ENCODE measurements around the gene DAZAP2. TPM values are rescaled to one million over a fixed set of nuclear protein-coding genes. Genes with fewer than 3 reads are reported as not detected.

Gene DAZAP2, protein sequence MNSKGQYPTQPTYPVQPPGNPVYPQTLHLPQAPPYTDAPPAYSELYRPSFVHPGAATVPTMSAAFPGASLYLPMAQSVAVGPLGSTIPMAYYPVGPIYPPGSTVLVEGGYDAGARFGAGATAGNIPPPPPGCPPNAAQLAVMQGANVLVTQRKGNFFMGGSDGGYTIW
- 1,000 to 10,000 TPM; 1,454 to 3,149 (median 1,632) TPM for polyA plus RNA-seq (ENCODE audit: low read depth in 6 of 6)

DNA sequence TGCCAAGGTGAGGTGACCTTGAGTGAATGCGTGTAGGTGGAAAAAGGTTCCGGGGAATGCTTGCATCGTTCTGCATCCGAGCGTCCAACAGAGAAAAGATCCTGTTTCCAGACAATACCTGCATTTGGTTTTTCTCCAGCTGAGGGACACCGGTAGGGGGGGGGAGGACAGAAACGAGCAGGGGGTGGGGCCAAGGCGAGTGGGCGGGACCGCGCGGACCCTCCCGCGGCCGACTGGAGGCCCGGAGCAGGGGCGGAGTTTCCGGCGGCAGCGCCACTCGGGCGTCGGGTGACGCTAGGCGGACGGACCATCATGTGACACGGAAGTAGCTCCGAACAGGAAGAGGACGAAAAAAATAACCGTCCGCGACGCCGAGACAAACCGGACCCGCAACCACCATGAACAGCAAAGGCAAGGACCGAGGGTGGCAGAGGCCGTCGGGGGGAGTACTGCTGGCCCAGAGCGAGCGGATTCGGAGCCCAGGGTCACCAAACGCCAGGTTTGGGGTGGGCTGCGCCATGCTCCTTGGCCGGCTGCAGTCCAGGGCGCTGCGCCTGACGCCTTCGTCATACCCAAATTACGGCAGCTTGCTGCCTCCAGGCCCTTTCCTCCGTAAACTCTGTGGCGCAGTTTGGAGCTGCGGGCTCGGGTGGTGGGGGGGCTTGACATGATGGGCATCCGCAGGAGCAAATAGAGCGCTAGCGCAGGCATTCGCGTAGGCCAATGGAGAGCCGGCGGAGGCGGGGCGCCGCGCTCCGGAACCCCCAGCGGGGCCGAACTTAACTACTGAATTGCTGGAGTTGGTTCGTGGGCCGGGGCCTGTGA is at the start of gene DAZAP2:
Gene DAZAP2 (plus strand): TSS at position 317 of the 825 bp plus-strand sequence. CDS start 82 bp downstream, at position 399.
- Mint-ChIP-seq H3K9me3 (no peaks in the 10 kb centered on the region), H3K36me3 (peaks cover 11 to 15% of the 10 kb centered on the region in 2 donors), H3K27ac (peak within 1 kb of the TSS; percentile 100), H3K27me3 (no peaks in the 10 kb centered on the region), H3K4me3 (peak within 1 kb of the TSS; percentile 97 to 100 (median 98)), H3K4me1 (peaks cover 32 to 49% (median 44%) of the 10 kb centered on the region in 3 donors)
- ATAC-seq (ENCODE audit: low read depth in 2 of 2) (peak; percentile 87 to 88), DNase-seq (peak; percentile 93)

DNA sequence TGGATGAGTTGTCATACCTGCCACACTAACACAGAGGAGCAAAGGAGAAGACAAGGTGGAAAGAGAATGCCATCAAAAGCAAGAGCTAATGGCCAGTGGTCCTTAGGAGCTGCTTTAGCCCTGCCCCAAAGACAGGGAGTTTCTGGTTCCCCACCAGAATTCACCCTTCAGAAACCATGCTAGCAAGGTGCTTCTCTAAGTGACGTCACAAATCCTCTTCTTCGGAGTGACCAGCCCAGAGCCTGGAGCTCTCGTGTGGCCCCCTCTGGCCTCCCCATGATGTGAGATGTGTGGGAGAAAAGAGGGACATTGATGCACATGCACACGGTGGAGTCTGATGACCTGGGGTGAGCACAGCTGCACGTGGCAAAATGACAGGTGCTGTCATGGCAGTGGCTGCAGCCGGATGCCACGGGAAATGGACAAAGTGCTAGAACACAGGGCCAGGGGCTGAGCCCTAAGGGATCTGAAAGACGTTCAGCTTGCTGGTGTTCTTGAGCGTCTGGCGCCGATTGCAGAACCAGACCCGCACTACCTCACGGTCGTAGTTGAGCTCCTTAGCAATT is 48.8 kb upstream of the DAZAP2 start:
- Mint-ChIP-seq H3K9me3 (no peaks in the 10 kb centered on the region), H3K27ac (peak overlapping the region in 2 of 6 donors; percentile 56 to 68), H3K36me3 (peaks cover 6 to 10% of the 10 kb centered on the region in 2 donors), H3K4me1 (peaks cover 8 to 29% (median 16%) of the 10 kb centered on the region in 3 donors), H3K27me3 (no peaks in the 10 kb centered on the region), H3K4me3 (no peak overlapping the region)
- no peak for DNase-seq
- ATAC-seq (ENCODE audit: low read depth in 2 of 2): no peak

DNA sequence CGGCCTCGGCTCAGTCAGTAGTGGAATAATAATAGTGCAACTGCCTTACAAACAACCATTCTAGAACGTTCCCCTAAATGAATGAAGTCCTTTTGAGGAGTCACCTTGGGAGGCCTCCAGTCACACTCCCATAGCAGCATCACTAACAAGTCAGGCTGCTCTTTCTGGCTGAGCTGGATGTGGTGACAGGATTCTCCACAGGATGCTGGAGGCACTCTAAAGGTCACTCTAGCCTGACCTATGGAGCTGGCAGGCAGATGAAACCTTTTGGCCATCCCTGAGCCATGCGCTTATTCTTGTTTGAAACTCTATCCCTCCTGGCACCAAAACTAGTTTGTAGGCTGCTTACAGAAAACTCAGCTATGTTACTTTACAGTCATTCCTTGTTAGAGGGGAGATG is 47.8 kb upstream of the DAZAP2 start:
- Mint-ChIP-seq H3K4me1 (peaks cover 8 to 29% (median 16%) of the 10 kb centered on the region in 3 donors), H3K4me3 (no peak overlapping the region), H3K27me3 (no peaks in the 10 kb centered on the region), H3K36me3 (peaks cover 6 to 10% of the 10 kb centered on the region in 2 donors), H3K27ac (peak overlapping the region in 2 of 6 donors; percentile 24 to 33), H3K9me3 (no peaks in the 10 kb centered on the region)
- DNase-seq (no peak), ATAC-seq (ENCODE audit: low read depth in 2 of 2) (no peak)

DNA sequence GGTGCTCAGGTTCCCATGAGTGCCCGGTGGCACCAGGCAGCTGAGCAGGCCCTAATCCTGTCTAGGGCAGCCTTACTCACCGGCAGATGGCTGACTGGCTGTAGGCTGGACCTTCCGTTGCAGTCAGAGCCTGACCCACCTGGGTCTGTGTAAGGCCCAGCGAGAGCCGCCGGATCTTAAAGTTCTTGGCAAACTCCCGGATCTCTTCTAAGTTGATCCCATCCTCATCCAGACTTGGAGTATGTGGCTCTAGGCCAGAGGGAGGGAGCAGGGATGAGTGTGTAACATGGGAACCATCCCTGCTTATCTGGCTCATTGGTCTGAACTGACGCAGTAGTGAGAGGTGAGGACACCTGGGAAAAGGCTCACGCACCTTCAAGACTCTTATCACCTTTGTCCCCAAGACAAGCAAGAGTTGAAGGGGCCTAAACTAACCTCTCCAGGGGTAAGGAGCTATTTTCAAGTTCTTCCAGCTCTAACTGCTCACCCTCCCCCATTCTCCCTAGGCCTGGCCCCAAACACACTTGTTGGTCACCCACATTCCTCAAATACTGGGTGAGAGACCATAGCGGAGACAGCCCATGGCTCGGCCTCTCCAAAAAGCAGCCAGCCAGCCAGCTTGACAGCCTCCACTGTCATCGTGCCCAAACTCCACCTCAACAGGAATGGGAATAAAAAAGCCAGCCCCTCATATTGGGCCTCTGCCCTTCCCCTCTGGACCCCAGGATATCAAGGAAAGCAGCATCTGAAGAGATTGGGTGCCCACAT is 46.9 kb upstream of the DAZAP2 start:
- no peak for ATAC-seq (ENCODE audit: low read depth in 2 of 2)
- peak overlapping the region in 2 of 6 donors; percentile 52 to 69 for H3K27ac Mint-ChIP-seq
- H3K27me3 Mint-ChIP-seq: no peaks in the 10 kb centered on the region
- H3K9me3 Mint-ChIP-seq: no peaks in the 10 kb centered on the region
- H3K4me1 Mint-ChIP-seq: peaks cover 8 to 25% (median 16%) of the 10 kb centered on the region in 3 donors
- DNase-seq: no peak
- H3K4me3 Mint-ChIP-seq: no peak overlapping the region
- peaks cover 6 to 10% of the 10 kb centered on the region in 2 donors for H3K36me3 Mint-ChIP-seq

DNA sequence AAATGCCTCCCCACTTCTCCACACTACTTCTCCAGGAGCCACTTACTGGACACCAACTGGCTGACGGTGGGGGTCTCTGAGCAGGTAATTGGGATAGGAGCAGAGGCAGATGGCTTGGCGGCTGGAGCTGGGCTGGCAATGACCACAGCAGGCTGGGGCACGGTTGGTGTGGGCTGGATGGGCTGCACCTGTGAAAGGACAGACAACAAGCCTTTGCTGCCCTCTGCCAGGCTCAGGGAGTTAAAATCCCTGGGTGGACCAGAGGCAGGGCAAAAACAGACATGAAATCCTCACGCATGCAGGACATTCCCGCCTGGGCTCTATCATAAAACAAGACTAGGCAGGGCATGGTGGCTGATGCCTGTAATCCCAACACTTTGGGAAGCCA is 46.3 kb upstream of the DAZAP2 start:
- H3K27me3 Mint-ChIP-seq: no peaks in the 10 kb centered on the region
- no peak for ATAC-seq (ENCODE audit: low read depth in 2 of 2)
- H3K9me3 Mint-ChIP-seq: no peaks in the 10 kb centered on the region
- peaks cover 6 to 10% of the 10 kb centered on the region in 2 donors for H3K36me3 Mint-ChIP-seq
- peaks cover 6 to 19% (median 12%) of the 10 kb centered on the region in 3 donors for H3K4me1 Mint-ChIP-seq
- no peak for DNase-seq
- no peak overlapping the region for H3K27ac Mint-ChIP-seq
- H3K4me3 Mint-ChIP-seq: no peak overlapping the region

DNA sequence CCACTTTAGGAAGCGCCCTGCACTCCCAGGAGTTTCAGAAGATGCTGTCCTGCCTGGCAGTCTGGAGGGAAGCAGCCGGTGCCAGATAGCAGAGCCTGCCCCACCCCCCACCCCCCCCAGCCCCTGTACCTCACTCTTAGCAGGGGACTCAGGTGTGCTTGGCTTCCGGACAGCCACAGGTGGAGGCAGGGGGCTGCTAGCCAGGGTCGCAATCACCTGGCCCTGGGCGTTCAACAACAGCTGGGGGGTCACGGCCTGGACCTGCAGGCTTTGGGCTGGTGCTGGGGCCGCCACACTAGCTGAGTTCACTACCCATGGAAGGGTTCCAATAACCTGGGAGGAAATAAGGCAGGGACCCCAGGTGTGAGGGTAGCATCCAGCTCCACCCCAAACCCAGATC is 42.8 kb upstream of the DAZAP2 start:
- Mint-ChIP-seq H3K27ac (no peak overlapping the region), H3K4me1 (no peaks in the 10 kb centered on the region), H3K36me3 (peaks cover 6 to 10% of the 10 kb centered on the region in 2 donors), H3K27me3 (no peaks in the 10 kb centered on the region), H3K9me3 (no peaks in the 10 kb centered on the region), H3K4me3 (no peak overlapping the region)
- DNase-seq (no peak), ATAC-seq (ENCODE audit: low read depth in 2 of 2) (no peak)

DNA sequence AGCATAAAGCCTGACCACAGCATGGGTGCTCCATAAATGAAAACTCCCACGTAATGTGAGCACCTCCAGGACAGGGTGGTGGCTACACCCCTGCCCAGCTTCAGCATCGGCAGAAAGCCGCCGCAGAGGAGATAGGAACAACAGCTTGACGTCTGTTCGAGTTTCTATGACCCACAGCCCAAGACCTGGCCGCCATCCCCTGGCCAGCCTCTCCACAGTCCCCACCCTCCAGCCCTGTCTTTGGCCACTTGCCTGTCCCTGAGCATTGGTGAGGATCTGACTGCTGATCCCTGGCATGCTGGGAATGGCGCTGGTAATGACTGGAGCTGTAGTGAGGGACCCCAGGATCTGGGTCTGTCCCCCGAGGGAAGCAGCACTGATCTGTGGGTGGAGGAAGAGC is 42.1 kb upstream of the DAZAP2 start:
- DNase-seq: no peak
- Mint-ChIP-seq H3K9me3 (no peaks in the 10 kb centered on the region), H3K4me1 (no peaks in the 10 kb centered on the region), H3K4me3 (no peak overlapping the region), H3K27me3 (no peaks in the 10 kb centered on the region), H3K27ac (no peak overlapping the region), H3K36me3 (peaks cover 6 to 10% of the 10 kb centered on the region in 2 donors)
- no peak for ATAC-seq (ENCODE audit: low read depth in 2 of 2)

DNA sequence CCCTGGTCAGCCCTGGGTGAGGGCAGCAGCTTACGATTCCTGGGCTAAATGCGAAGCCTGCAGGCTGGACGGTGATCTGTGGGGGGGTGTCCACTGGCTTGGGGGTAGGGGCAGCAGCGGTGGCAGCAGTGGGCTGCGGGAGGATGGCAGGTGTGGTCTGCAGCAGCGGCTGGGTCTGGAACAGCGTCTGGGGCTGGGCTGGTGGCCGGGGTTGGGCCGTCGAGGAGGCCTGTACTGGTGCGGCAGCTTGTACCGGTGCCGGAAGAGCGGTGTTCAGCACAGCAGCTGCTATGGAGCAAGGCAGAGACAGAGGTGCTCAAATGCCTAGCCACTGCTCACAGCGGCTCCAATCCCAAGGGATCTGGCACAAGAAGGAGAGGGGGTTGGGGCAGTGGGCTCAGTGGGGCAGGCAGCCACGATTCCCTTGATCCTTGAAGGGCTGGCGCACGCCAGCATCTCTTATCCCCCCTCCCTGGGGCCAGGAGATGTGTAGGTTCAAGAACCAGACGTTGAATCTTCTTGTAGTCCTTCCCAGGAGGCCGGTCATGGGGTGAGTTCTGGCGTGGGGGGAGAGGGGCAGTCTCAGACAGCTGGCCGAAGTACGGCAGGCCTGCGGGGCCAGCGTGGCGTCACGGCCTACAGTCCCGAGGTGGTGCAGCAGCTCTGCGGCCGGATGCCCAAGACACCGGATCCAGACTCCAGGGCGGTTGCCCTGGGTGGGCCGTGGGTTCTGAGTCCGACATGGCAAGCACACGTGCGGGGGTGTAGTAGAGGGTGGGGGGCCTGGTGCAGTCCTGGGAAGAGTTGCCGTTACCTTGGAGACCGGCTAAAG is 40.7 kb upstream of the DAZAP2 start:
- ATAC-seq (ENCODE audit: low read depth in 2 of 2) (no peak), DNase-seq (no peak)
- H3K4me3 Mint-ChIP-seq: peak overlapping the region in 1 of 8 donors; percentile 35
- peak overlapping the region in 1 of 6 donors; percentile 20 for H3K27ac Mint-ChIP-seq
- no peaks in the 10 kb centered on the region for H3K36me3 Mint-ChIP-seq
- H3K9me3 Mint-ChIP-seq: no peaks in the 10 kb centered on the region
- no peaks in the 10 kb centered on the region for H3K27me3 Mint-ChIP-seq
- no peaks in the 10 kb centered on the region for H3K4me1 Mint-ChIP-seq

DNA sequence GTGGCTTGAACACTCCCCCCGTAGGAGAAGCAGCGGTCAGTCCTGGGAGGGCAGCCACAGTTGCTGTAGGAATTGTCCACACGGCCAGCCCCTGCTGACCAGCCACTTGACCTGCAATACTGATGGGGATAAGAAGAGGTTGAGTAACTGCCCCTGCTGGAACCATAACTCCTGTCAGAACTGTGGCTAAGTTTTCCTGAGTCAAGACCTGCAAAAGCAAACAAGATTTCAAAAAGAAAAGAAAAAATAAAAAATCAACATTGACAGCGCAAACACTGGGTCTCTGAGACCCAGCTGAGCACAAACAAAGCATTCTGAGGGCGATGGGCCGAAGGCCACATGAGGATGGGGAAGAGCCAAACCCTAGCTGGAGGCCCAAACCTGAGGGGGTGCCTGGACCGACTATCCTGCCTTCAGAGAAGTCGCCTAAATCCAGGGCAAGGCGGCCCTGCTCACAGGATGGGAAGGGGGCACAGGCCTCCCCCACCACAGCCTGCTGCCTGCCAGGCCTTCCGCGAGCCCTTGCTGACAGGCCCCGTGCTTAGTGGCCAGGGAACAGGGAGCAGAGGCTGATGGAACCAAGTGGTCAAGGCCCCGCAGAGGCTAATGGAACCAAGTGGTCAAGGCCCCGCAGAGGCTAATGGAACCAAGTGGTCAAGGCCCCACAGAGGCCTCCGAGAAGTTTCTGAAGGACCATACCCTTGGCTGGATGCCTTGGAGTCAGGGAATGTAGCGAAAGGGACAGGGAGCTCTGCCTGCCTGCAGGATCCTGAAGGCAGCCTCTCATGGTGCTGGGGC is 39.9 kb upstream of the DAZAP2 start:
- H3K4me3 Mint-ChIP-seq: no peak overlapping the region
- DNase-seq (no peak), ATAC-seq (ENCODE audit: low read depth in 2 of 2) (no peak)
- no peaks in the 10 kb centered on the region for H3K27me3 Mint-ChIP-seq
- H3K4me1 Mint-ChIP-seq: no peaks in the 10 kb centered on the region
- H3K36me3 Mint-ChIP-seq: peaks cover 0 to 5% of the 10 kb centered on the region in 2 donors
- H3K9me3 Mint-ChIP-seq: no peaks in the 10 kb centered on the region
- H3K27ac Mint-ChIP-seq: no peak overlapping the region

DNA sequence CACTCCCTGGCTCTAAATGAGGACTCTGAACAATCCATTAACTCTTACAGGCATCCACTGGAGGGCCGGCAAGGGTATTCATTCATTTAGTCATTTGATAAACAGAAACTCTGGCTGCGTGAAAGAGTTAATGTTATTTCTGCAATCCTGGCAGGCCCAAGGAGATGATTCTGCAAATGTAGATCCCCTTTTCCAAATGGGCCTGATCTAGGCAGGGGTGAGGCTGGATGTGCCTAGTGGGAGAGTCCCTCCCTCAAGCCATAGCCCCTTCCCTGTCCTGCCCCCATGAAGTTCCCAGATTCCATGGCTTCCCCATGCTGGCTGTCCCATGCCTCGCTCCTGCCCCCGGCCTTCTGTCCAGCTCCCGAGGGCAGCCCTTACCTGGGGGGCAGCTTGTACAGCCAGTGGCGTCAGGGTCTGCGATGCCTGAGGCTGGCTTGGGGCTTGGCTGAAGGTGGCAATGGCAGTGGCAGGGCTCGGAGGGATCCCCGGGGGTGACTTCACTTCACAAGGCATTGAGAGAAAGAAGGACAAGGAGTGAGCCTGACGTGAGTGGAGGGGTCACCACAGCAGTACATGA is 39.2 kb upstream of the DAZAP2 start:
- ATAC-seq (ENCODE audit: low read depth in 2 of 2): no peak
- Mint-ChIP-seq H3K4me3 (no peak overlapping the region), H3K9me3 (no peaks in the 10 kb centered on the region), H3K27me3 (no peaks in the 10 kb centered on the region), H3K4me1 (no peaks in the 10 kb centered on the region), H3K27ac (peak overlapping the region in 2 of 6 donors; percentile 58 to 60), H3K36me3 (peaks cover 0 to 6% of the 10 kb centered on the region in 2 donors)
- no peak for DNase-seq

DNA sequence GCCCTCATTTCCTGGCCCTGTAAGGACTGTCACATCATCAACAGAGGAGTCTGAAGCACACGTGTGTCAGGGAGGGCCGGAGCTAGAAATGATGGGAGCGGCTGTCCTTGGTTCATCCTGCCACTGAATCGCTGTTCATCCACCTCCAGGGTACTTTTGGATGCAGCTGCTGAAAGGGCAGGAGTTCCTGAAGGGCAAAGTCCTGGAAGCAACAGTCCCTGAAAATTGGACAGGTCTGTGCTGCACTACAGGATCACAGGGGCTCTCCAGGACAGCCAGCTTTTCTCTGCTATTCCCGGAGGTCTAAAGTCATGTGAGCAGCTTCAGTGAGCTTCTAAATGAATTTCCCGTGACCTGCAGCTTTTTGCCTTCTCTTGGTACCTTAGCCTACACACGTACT is 38.5 kb upstream of the DAZAP2 start:
- H3K27me3 Mint-ChIP-seq: no peaks in the 10 kb centered on the region
- H3K36me3 Mint-ChIP-seq: peaks cover 0 to 6% of the 10 kb centered on the region in 2 donors
- peak overlapping the region in 1 of 6 donors; percentile 60 for H3K27ac Mint-ChIP-seq
- no peaks in the 10 kb centered on the region for H3K4me1 Mint-ChIP-seq
- no peaks in the 10 kb centered on the region for H3K9me3 Mint-ChIP-seq
- ATAC-seq (ENCODE audit: low read depth in 2 of 2) (no peak), DNase-seq (no peak)
- no peak overlapping the region for H3K4me3 Mint-ChIP-seq

DNA sequence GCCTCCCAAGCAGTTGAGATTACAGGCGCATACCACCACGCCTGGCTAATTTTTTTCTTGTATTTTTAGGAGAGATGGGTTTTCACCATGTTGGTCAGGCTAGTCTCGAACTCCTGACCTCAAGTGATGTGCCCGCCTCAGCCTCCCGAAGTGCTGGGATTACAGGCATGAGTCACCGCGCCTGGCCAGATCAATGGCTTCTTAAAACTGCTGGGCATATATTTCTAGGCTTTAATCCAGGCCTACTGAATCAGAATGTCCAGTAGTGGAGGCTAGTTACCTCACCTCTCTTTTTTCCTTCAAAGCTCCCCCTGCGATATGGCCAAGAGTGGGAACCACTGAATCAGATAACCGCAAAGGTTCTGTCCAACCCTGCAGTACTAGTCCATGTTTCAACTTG is 37.8 kb upstream of the DAZAP2 start:
- peaks cover 0 to 6% of the 10 kb centered on the region in 2 donors for H3K36me3 Mint-ChIP-seq
- no peaks in the 10 kb centered on the region for H3K4me1 Mint-ChIP-seq
- ATAC-seq (ENCODE audit: low read depth in 2 of 2) (no peak), DNase-seq (no peak)
- peak overlapping the region in 1 of 6 donors; percentile 49 for H3K27ac Mint-ChIP-seq
- no peaks in the 10 kb centered on the region for H3K27me3 Mint-ChIP-seq
- no peak overlapping the region for H3K4me3 Mint-ChIP-seq
- H3K9me3 Mint-ChIP-seq: no peaks in the 10 kb centered on the region

All from naive B cell (primary cell).